ENCODE data around the gene ALOX12.

The ALOX12 gene

GRCh38 chr17:7018331-7018964 lies 22.6 kb downstream of the ALOX12 start:
- in situ Hi-C loops (cut with HindIII; ENCODE audit: low pct_ligation_motif_present, low pct_unique_long_range_greater_than_20kb, low sequenced_read_pairs): no loop called here
- DNase-seq: no peak

- in situ Hi-C loops (cut with HindIII; ENCODE audit: low pct_ligation_motif_present, low pct_unique_long_range_greater_than_20kb, low sequenced_read_pairs): no loop called here
- DNase-seq: no peak
Observed at GRCh38 chr17:7019367-7019766, 23.5 kb downstream of the ALOX12 start.

GRCh38 chr17:7019839-7020519 lies 24.1 kb downstream of the ALOX12 start:
- DNase-seq: peak; percentile 64
- in situ Hi-C loops (cut with HindIII; ENCODE audit: low pct_ligation_motif_present, low pct_unique_long_range_greater_than_20kb, low sequenced_read_pairs): no loop called here

GRCh38 chr17:7020894-7021664 lies 25.2 kb downstream of the ALOX12 start:
- DNase-seq: no peak
- in situ Hi-C loops (cut with HindIII; ENCODE audit: low pct_ligation_motif_present, low pct_unique_long_range_greater_than_20kb, low sequenced_read_pairs): no loop called here

- in situ Hi-C loops (cut with HindIII; ENCODE audit: low pct_ligation_motif_present, low pct_unique_long_range_greater_than_20kb, low sequenced_read_pairs): no loop called here
Observed at GRCh38 chr17:7021993-7022778, 26.3 kb downstream of the ALOX12 start.

GRCh38 chr17:7022781-7023571 lies 27.1 kb downstream of the ALOX12 start, which contains the start of gene BCL6B:
Gene BCL6B (plus strand): TSS chr17:7023050. CDS start chr17:7023672, 622 bp downstream.
- DNase-seq: no peak
- in situ Hi-C loops (cut with HindIII; ENCODE audit: low pct_ligation_motif_present, low pct_unique_long_range_greater_than_20kb, low sequenced_read_pairs): no loop called here

More at GRCh38 chr17:7021993-7022778, 26.3 kb downstream of the ALOX12 start:
- peak; percentile 73 for DNase-seq

- in situ Hi-C loops (cut with HindIII; ENCODE audit: low pct_ligation_motif_present, low pct_unique_long_range_greater_than_20kb, low sequenced_read_pairs): no loop called here
- DNase-seq: no peak
Observed at GRCh38 chr17:7023576-7024401, 27.9 kb downstream of the ALOX12 start.

- in situ Hi-C loops (cut with HindIII; ENCODE audit: low pct_ligation_motif_present, low pct_unique_long_range_greater_than_20kb, low sequenced_read_pairs): no loop called here
- DNase-seq: no peak
Observed at GRCh38 chr17:7024402-7024785, 28.5 kb downstream of the ALOX12 start.

- in situ Hi-C loops (cut with HindIII; ENCODE audit: low pct_ligation_motif_present, low pct_unique_long_range_greater_than_20kb, low sequenced_read_pairs): no loop called here
- peak; percentile 60 for DNase-seq
Observed at GRCh38 chr17:7025245-7025644, 29.4 kb downstream of the ALOX12 start.

- in situ Hi-C loops (cut with HindIII; ENCODE audit: low pct_ligation_motif_present, low pct_unique_long_range_greater_than_20kb, low sequenced_read_pairs): no loop called here
- no peak for DNase-seq
Observed at GRCh38 chr17:7026471-7027115, 30.7 kb downstream of the ALOX12 start.

GRCh38 chr17:7027335-7027734 lies 31.5 kb downstream of the ALOX12 start:
- in situ Hi-C loops (cut with HindIII; ENCODE audit: low pct_ligation_motif_present, low pct_unique_long_range_greater_than_20kb, low sequenced_read_pairs): no loop called here
- no peak for DNase-seq

GRCh38 chr17:7029096-7029495 lies 33.2 kb downstream of the ALOX12 start:
- in situ Hi-C loops (cut with HindIII; ENCODE audit: low pct_ligation_motif_present, low pct_unique_long_range_greater_than_20kb, low sequenced_read_pairs): no loop called here
- DNase-seq: no peak

GRCh38 chr17:7029659-7030058 lies 33.8 kb downstream of the ALOX12 start:
- no peak for DNase-seq
- in situ Hi-C loops (cut with HindIII; ENCODE audit: low pct_ligation_motif_present, low pct_unique_long_range_greater_than_20kb, low sequenced_read_pairs): no loop called here

GRCh38 chr17:7034955-7035590 lies 39.2 kb downstream of the ALOX12 start:
- in situ Hi-C loops (cut with HindIII; ENCODE audit: low pct_ligation_motif_present, low pct_unique_long_range_greater_than_20kb, low sequenced_read_pairs): no loop called here
- no peak for DNase-seq

GRCh38 chr17:7035591-7036368 lies 39.9 kb downstream of the ALOX12 start, which contains the start of gene SLC16A13:
Gene SLC16A13 (plus strand): TSS chr17:7036015. CDS start chr17:7036383, 368 bp downstream.
- in situ Hi-C loops (cut with HindIII; ENCODE audit: low pct_ligation_motif_present, low pct_unique_long_range_greater_than_20kb, low sequenced_read_pairs): no loop called here
- peak; percentile 99 for DNase-seq

Measured in ACHN (cell line).